Liver (tissue), 3 donors: ENCODE data around the gene RAD51B.

ENCODE experiments used
- CTCF ChIP-seq: fragments of 150-350 bp; IDR thresholded peaks from 2 replicates; pipeline ENCODE4 v1.5.1; 2017; ENCODE audit warnings: improper control_type of control experiment, low read depth, low read length; ENCODE audit not compliant: missing input control
- TF ChIP-seq, protein P1 (sequence below): IDR thresholded peaks from 2 replicates; pipeline ENCODE4 v1.6.1; 2016; ENCODE audit warnings: antibody characterized with exemption
- donor health status: healthy.
- donor health status: healthy.

- TF ChIP-seq, protein P1, sequence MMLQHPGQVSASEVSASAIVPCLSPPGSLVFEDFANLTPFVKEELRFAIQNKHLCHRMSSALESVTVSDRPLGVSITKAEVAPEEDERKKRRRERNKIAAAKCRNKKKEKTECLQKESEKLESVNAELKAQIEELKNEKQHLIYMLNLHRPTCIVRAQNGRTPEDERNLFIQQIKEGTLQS = no peak
- TF ChIP-seq CTCF = no peak
Measured at GRCh38 chr14:68625366-68626090, 805.9 kb downstream of the RAD51B start.
